Activated CD8-positive, alpha-beta memory T cell treated with anti-CD3 and anti-CD28 coated beads for 36 hours (primary cell): ENCODE data around the gene CTAG1B. TPM values are rescaled to one million over a fixed set of nuclear protein-coding genes. Genes with fewer than 3 reads are reported as not detected.
"Not testable (repeated sequence)": the region's sequence is repeated elsewhere in the genome, so short reads cannot be mapped to it uniquely, and the experiment has no call there.

Experiments used
- CTCF ChIA-PET: fragments of 350-600 bp; sonication (Branson Sonifier 250); formaldehyde crosslinking; loops from one replicate; lab custom pipeline; 2021; ENCODE audit warnings: antibody characterized with exemption; lab: Charles Lee
- POLR2A ChIA-PET: fragments of 350-600 bp; sonication (Branson Sonifier 250); formaldehyde crosslinking; loops from one replicate; lab custom pipeline; 2021; ENCODE audit warnings: antibody characterized with exemption; lab: Charles Lee
- total RNA-seq, 2 experiments: library from RNA; stranded (reverse); gene quantifications; one replicate each; pipeline ENCODE4 v1.2.3, GENCODE V29; 2021

The CTAG1B gene
- total RNA-seq, 2 experiments from 2014 or later = not detected

GRCh38 chrX:154594491-154594890 is 24.6 kb downstream of the CTAG1B start:
- ChIA-PET CTCF (no interaction called here), POLR2A (no interaction called here)

- ChIA-PET POLR2A (no interaction called here), CTCF (no interaction called here)
Measured at GRCh38 chrX:154593201-154593600, 25.9 kb downstream of the CTAG1B start.

- POLR2A ChIA-PET = no interaction called here
- CTCF ChIA-PET = no interaction called here
Measured at GRCh38 chrX:154592505-154592904, 26.6 kb downstream of the CTAG1B start.

GRCh38 chrX:154590415-154590814 is 28.7 kb downstream of the CTAG1B start:
- CTCF ChIA-PET, POLR2A ChIA-PET: not testable (repeated sequence)

GRCh38 chrX:154584585-154585183 is 34.4 kb downstream of the CTAG1B start, which contains the start of gene CTAG1A:
Gene CTAG1A (plus strand): TSS chrX:154585133. CDS start chrX:154585207, 74 bp downstream.
- POLR2A ChIA-PET, CTCF ChIA-PET: not testable (repeated sequence)

- CTCF ChIA-PET, POLR2A ChIA-PET: not testable (repeated sequence)
Measured at GRCh38 chrX:154582994-154583393, 36.1 kb downstream of the CTAG1B start.

- CTCF ChIA-PET, POLR2A ChIA-PET: not testable (repeated sequence)
Measured at GRCh38 chrX:154575076-154575475, 44.0 kb downstream of the CTAG1B start.

GRCh38 chrX:154573061-154573460 is 46.0 kb downstream of the CTAG1B start:
- CTCF ChIA-PET = not testable (repeated sequence)

GRCh38 chrX:154570361-154570760 is 48.7 kb downstream of the CTAG1B start:
- POLR2A ChIA-PET, CTCF ChIA-PET: not testable (repeated sequence)

More at GRCh38 chrX:154573061-154573460, 46.0 kb downstream of the CTAG1B start:
- POLR2A ChIA-PET = not testable (repeated sequence)

Other genes with a start within 250 kb of the CTAG1B start
- 1,000 to 10,000 TPM; 1,044 to 1,051 TPM for gene FLNA, start 244.6 kb downstream of the CTAG1B start, total RNA-seq
- 100 to 1,000 TPM; 108 to 109 TPM for gene EMD, start 240.0 kb downstream of the CTAG1B start, total RNA-seq
- 1,000 to 10,000 TPM; 2,936 to 3,024 TPM for gene RPL10, start 220.9 kb downstream of the CTAG1B start, total RNA-seq
- gene DNASE1L1, start 210.0 kb downstream of the CTAG1B start, total RNA-seq = 10 to 100 TPM; 10.8 to 11.8 TPM
- 10 to 100 TPM; 48.4 to 49.9 TPM for gene TAFAZZIN, start 207.7 kb downstream of the CTAG1B start, total RNA-seq
- 10 to 100 TPM; 38.5 to 39.6 TPM for gene ATP6AP1, start 190.6 kb downstream of the CTAG1B start, total RNA-seq
- gene GDI1, start 182.1 kb downstream of the CTAG1B start, total RNA-seq = 10 to 100 TPM; 87.0 to 97.3 TPM
- gene FAM50A, start 175.1 kb downstream of the CTAG1B start, total RNA-seq = 10 to 100 TPM; 73.2 to 78.2 TPM
- 10 to 100 TPM; 32.8 to 38.4 TPM for gene PLXNA3, start 161.0 kb downstream of the CTAG1B start, total RNA-seq
- gene LAGE3, start 140.0 kb downstream of the CTAG1B start, total RNA-seq = 10 to 100 TPM; 64.7 to 64.9 TPM
- gene UBL4A, start 132.7 kb downstream of the CTAG1B start, total RNA-seq = 10 to 100 TPM; 66.4 to 68.6 TPM
- gene SLC10A3, start 128.7 kb downstream of the CTAG1B start, total RNA-seq = 10 to 100 TPM; 34.3 to 37.2 TPM
- gene FAM3A, start 103.0 kb downstream of the CTAG1B start, total RNA-seq = 10 to 100 TPM; 30.5 to 32.5 TPM
- gene G6PD, start 72.4 kb downstream of the CTAG1B start, total RNA-seq = 100 to 1,000 TPM; 110 to 121 TPM
- gene IKBKG, start 71.7 kb downstream of the CTAG1B start, total RNA-seq = 10 to 100 TPM; 32.1 to 33.5 TPM
- gene CTAG1A, start 34.1 kb downstream of the CTAG1B start, total RNA-seq = not detected
- 10 to 100 TPM; 46.5 to 48.2 TPM for gene CTAG2, start 34.3 kb upstream of the CTAG1B start, total RNA-seq
- 1 to 10 TPM; 5.6 to 6.0 TPM for gene GAB3, start 131.8 kb upstream of the CTAG1B start, total RNA-seq
- 100 to 1,000 TPM; 202 to 203 TPM for gene DKC1, start 143.6 kb upstream of the CTAG1B start, total RNA-seq
- gene MPP1, start 186.2 kb upstream of the CTAG1B start, total RNA-seq = 10 to 100 TPM; 15.1 to 15.5 TPM
- not detected for gene SMIM9, start 215.4 kb upstream of the CTAG1B start, total RNA-seq